LNCAP (cell line): ENCODE data around the gene MERTK.

Experiments
- TF ChIP-seq, protein P1 (sequence below): fragments of 450-650 bp; IDR thresholded peaks from 2 replicates; pipeline ENCODE4 v1.5.1; 2017; ENCODE audit warnings: mild to moderate bottlenecking

The MERTK gene

DNA sequence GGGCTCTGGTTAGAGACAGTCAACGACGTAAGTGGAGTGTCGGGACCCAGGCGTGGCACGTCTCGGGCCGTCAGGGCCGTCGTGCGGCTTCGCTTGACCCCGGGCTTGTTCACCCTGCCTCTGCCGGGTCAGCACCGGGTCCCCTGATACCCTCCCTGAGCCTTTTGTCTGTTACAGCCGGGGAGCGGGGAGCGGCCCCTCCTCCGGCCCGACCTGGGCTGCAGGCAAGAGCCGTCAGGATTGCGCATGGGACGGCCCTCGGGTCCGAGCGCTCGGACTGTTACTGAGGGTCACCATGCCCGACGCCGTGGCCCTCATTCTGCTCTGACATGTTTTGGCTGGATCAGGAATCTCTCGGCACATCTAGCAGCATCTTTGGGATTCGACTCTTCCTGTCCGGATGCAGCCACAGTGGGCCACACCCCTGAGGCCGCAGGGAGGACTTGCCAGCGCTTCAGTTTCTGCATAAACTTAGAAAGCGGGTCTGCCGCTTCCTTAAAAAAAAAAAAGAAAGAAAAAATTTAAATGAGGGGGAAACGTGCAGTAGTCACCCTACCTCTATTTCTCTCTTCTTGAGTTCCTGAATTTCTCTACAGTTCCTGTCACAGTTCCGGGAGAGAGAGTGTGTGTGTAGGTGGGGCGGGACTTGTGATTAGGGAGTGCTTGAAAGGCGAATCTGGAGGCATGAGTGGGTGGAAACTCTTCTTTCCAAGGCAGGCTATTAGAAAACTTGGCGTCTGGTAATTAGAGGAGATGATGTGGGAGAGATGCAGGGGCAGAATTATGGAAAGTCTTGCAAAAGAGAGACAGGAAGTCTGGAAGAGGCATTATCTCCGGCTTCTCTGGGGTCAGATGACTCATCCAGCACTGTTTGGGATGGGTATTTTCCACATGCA is 157.6 kb downstream of the MERTK start:
- TF ChIP-seq, protein P1, sequence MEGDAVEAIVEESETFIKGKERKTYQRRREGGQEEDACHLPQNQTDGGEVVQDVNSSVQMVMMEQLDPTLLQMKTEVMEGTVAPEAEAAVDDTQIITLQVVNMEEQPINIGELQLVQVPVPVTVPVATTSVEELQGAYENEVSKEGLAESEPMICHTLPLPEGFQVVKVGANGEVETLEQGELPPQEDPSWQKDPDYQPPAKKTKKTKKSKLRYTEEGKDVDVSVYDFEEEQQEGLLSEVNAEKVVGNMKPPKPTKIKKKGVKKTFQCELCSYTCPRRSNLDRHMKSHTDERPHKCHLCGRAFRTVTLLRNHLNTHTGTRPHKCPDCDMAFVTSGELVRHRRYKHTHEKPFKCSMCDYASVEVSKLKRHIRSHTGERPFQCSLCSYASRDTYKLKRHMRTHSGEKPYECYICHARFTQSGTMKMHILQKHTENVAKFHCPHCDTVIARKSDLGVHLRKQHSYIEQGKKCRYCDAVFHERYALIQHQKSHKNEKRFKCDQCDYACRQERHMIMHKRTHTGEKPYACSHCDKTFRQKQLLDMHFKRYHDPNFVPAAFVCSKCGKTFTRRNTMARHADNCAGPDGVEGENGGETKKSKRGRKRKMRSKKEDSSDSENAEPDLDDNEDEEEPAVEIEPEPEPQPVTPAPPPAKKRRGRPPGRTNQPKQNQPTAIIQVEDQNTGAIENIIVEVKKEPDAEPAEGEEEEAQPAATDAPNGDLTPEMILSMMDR: no peak

- TF ChIP-seq, protein P1: no peak
Measured at GRCh38 chr2:112056626-112056987, 158.2 kb downstream of the MERTK start.

- TF ChIP-seq, protein P1: no peak
Measured at GRCh38 chr2:112059671-112060070, 161.3 kb downstream of the MERTK start.

DNA sequence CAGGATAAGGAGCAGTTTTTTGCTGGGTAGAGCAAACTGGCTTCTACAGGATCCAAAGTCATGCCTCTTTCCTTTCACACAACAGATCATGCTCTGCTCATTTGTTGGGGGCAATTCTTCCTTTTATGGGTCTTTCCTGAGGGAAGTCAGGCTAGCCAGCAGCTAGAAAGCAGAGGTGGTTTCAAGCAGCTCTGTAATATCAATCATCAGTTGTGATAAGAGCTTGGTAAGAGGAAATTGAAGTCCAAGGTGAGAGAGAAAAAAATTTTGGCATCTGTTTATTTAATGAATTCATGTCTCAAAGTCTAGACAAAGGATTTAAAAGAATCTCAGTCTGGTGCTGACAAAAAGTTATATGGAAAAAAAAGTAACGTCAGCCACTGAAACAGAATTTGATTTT is 162.9 kb downstream of the MERTK start:
- TF ChIP-seq, protein P1: no peak

DNA sequence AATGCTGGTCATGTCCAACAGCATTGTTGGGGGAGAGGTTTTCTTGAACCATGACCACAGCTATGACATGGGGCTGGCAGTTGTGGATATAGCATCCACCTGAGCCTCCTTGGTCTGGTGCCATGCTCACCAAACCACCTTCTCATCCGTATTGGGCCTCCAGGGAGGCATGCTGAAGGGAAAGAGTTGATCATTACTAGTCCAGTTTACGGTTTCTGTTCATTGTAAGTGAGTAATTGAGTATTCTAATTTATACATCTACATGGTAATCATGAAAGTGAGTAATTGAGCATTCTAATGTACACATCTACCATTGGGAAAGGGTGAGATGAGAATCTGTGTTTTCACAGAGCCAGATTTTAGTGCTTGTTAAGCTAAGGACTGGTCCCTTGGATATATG is 163.4 kb downstream of the MERTK start:
- TF ChIP-seq, protein P1: no peak

GRCh38 chr2:112062894-112063293 is 164.5 kb downstream of the MERTK start:
- TF ChIP-seq, protein P1: no peak

- TF ChIP-seq, protein P1: no peak
Measured at GRCh38 chr2:112065486-112065885, 167.1 kb downstream of the MERTK start.
